Glutamatergic neuron (in vitro differentiated cells): ENCODE data around the gene MXD1. TPM values are rescaled to one million over a fixed set of nuclear protein-coding genes. Genes with fewer than 3 reads are reported as not detected.

Source experiments
- DNase-seq: peaks from one replicate; pipeline ENCODE4 v3.0.0; 2022
- H3K27ac Mint-ChIP-seq: one replicate; pipeline ENCODE4 v1.8.0; 2020; ENCODE audit warnings: mild to moderate bottlenecking, mixed read lengths, inconsistent platforms; ENCODE audit not compliant: unreplicated experiment
- H3K27me3 Mint-ChIP-seq: one replicate; pipeline ENCODE4 v1.8.0; 2020; ENCODE audit warnings: mild to moderate bottlenecking, moderate library complexity, mixed read lengths, inconsistent platforms; ENCODE audit not compliant: unreplicated experiment
- H3K36me3 Mint-ChIP-seq: one replicate; pipeline ENCODE4 v1.8.0; 2020; ENCODE audit warnings: mild to moderate bottlenecking, mixed read lengths, inconsistent platforms; ENCODE audit not compliant: unreplicated experiment
- H3K4me1 Mint-ChIP-seq: one replicate; pipeline ENCODE4 v1.8.0; 2020; ENCODE audit warnings: mild to moderate bottlenecking, low read depth, mixed read lengths, inconsistent platforms; ENCODE audit not compliant: unreplicated experiment
- H3K4me3 Mint-ChIP-seq: one replicate; pipeline ENCODE4 v1.8.0; 2020; ENCODE audit warnings: mild to moderate bottlenecking, mixed read lengths, inconsistent platforms; ENCODE audit not compliant: unreplicated experiment
- H3K9me3 Mint-ChIP-seq: one replicate; pipeline ENCODE4 v1.8.0; 2020; ENCODE audit warnings: mild to moderate bottlenecking, moderate library complexity, mixed read lengths, inconsistent platforms; ENCODE audit not compliant: unreplicated experiment
- total RNA-seq: library from RNA; stranded (reverse); fragmentation: NEBNext Ultra II Directional; extraction: Animal tissue kit (Norgen Biotek cat#: 25700); gene quantifications from one replicate; pipeline ENCODE4 v1.2.1, GENCODE V29; 2021; ENCODE audit not compliant: unreplicated experiment
- TF ChIP-seq, protein P1 (sequence below): fragments of 200-600 bp; sonication (generic); IDR thresholded peaks from one replicate; pipeline ENCODE4 v1.5.0; 2021; ENCODE audit not compliant: partially characterized antibody, unreplicated experiment

The MXD1 gene
- total RNA-seq, 1 donor from 2014 or later = 15.8 TPM

DNA sequence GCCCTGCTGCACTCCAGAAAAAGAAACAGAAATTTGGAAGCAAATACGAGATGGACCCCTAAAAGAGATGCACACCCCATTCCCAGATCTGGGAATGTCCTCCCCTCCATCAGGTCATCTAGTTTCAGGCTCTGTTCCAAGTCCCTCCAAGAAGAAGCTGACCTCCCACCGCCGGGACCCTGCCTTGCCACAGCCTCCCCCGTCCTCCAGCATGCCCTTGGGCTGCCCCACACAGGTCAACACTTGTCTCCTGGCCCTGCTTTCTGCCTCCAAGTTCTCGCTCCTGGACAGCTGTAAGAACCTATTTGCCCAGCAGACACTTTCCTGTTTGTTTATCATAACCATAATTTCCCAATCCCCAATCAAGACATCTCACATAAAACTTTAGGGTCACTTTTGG lies 44.5 kb downstream of the MXD1 start:
- Mint-ChIP-seq H3K27ac (no peak overlapping the region), H3K4me3 (no peak overlapping the region), H3K4me1 (peaks cover 2% of the 10 kb centered on the region), H3K9me3 (peaks cover 6% of the 10 kb centered on the region), H3K36me3 (no peaks in the 10 kb centered on the region), H3K27me3 (peaks cover 2% of the 10 kb centered on the region)
- DNase-seq = no peak
- TF ChIP-seq, protein P1, sequence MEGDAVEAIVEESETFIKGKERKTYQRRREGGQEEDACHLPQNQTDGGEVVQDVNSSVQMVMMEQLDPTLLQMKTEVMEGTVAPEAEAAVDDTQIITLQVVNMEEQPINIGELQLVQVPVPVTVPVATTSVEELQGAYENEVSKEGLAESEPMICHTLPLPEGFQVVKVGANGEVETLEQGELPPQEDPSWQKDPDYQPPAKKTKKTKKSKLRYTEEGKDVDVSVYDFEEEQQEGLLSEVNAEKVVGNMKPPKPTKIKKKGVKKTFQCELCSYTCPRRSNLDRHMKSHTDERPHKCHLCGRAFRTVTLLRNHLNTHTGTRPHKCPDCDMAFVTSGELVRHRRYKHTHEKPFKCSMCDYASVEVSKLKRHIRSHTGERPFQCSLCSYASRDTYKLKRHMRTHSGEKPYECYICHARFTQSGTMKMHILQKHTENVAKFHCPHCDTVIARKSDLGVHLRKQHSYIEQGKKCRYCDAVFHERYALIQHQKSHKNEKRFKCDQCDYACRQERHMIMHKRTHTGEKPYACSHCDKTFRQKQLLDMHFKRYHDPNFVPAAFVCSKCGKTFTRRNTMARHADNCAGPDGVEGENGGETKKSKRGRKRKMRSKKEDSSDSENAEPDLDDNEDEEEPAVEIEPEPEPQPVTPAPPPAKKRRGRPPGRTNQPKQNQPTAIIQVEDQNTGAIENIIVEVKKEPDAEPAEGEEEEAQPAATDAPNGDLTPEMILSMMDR = no peak

DNA sequence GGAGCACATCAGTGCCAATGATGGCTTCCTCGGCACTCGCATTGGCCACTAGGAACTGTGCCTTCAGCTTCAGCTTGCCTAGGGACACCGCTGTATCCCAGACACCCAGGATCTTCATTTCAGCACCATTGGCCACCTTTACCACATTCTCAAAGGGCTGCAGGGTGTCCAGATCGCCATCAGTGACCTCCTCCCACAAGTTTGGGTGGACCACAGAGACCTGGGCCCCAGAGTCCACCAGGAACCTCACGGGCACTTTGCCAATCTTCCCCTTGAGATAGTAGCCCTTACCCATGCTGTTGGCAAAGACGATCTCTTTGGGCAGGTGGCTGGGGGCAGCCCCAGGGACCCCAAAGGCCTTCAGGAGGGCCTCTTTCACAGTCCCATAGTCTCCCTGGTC lies 45.9 kb downstream of the MXD1 start:
- Mint-ChIP-seq H3K4me1 (peaks cover 2% of the 10 kb centered on the region), H3K36me3 (no peaks in the 10 kb centered on the region), H3K9me3 (peaks cover 6% of the 10 kb centered on the region), H3K27me3 (peaks cover 2% of the 10 kb centered on the region), H3K27ac (no peak overlapping the region), H3K4me3 (no peak overlapping the region)
- TF ChIP-seq, protein P1 = no peak
- DNase-seq = no peak

DNA sequence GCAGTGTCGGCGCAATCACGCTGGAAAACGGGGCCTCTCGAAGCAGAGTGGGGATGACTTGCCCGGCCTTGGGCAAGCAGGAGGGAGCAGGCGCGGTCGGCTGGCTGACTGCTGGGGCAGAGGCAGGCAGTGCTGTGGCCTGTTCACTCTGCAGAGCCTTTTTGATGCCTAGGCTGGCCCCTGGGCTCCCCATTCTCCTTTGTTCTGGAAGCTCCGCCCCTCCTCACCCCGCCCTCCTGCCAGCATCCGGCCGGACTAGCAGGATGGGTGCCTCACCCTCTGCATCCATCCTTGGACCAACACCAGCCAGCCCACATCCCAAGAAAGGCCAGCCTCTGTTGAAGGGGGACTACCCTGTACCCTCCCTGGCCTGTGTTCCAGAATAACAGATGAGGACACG lies 46.6 kb downstream of the MXD1 start, which contains the start of gene ASPRV1:
ASPRV1 (minus strand) TSS at position 136 of the 400 bp plus-strand sequence. CDS start 195 bp downstream, outside the sequence.
- peaks cover 6% of the 10 kb centered on the region for H3K9me3 Mint-ChIP-seq
- H3K27ac Mint-ChIP-seq = no peak within 1 kb of the TSS
- H3K4me3 Mint-ChIP-seq = no peak within 1 kb of the TSS
- TF ChIP-seq, protein P1 = no peak
- no peak for DNase-seq
- no peaks in the 10 kb centered on the region for H3K36me3 Mint-ChIP-seq
- H3K27me3 Mint-ChIP-seq = peaks cover 2% of the 10 kb centered on the region
- peaks cover 2% of the 10 kb centered on the region for H3K4me1 Mint-ChIP-seq

DNA sequence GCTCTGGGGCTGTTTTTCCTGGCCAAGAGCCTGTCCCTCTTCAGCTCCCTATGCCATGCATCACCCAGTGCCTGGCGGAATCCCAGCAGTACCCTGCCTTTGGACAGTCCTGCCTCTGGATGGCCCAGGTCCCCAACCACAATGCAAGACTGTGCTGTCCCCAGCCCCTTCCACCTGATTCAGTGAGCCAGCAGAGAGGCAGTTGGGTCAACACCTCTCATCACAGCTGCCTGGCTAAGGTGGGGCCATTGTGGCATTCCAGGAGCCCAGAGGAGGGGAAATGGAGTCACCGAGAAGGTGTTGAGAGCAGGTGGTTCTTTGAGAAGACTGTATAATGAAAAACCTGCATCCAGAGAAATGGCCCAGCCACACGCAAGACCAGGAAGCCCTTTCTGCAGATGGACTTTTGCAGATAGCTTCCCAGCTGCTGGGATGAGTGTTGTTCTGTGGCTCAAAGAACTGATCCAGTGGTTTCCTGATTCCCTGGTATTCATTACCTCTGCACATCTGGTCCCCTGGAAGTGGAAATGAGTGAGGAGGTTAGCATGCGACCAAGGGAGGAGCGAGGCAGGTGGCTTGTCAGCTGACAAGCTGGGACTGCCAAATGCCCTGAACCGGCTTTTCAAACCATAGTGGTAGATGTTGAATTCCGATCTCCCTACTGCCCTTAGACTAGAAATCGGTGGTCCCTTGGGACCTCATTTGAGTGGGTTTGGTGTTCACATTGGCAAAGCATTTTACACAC lies 48.2 kb downstream of the MXD1 start:
- peaks cover 2% of the 10 kb centered on the region for H3K27me3 Mint-ChIP-seq
- no peaks in the 10 kb centered on the region for H3K36me3 Mint-ChIP-seq
- peaks cover 4% of the 10 kb centered on the region for H3K9me3 Mint-ChIP-seq
- DNase-seq = no peak
- H3K4me3 Mint-ChIP-seq = no peak overlapping the region
- TF ChIP-seq, protein P1 = no peak
- H3K4me1 Mint-ChIP-seq = peaks cover 2% of the 10 kb centered on the region
- H3K27ac Mint-ChIP-seq = no peak overlapping the region

DNA sequence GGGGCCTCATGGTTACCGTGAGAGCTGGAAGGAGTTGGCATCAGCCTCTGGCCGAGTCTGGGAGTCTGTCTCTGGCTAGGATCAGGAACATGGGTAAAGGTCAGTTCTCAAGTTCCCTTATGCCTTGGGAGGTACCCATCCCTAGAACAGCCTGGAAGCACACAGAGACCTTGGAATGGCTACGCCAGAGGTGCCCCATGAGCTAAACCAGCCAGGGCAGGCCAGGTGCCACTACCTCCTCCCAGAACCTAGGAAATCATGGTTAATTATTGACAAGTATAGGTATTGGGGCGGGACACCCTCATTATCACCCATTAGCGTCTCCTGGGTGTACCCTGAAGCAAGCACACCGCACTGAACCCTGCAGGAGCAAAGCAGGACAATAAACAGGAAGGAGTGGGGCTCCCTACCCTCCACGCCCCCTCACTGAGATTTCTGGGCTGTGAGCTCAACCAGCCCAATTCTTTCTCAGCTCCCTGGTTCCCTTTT lies 49.5 kb downstream of the MXD1 start:
- Mint-ChIP-seq H3K4me1 (peaks cover 2% of the 10 kb centered on the region), H3K9me3 (peaks cover 2% of the 10 kb centered on the region), H3K4me3 (no peak overlapping the region), H3K27me3 (peaks cover 2% of the 10 kb centered on the region), H3K36me3 (no peaks in the 10 kb centered on the region), H3K27ac (peak overlapping the region; percentile 22)
- TF ChIP-seq, protein P1 = no peak
- DNase-seq = no peak
